Measurements from ENCODE around the gene NTM. TPM values are rescaled to one million over a fixed set of nuclear protein-coding genes. Genes with fewer than 3 reads are reported as not detected.

The NTM gene
- total RNA-seq, 1 experiment from 2014 or later, result 8.6 TPM

DNA sequence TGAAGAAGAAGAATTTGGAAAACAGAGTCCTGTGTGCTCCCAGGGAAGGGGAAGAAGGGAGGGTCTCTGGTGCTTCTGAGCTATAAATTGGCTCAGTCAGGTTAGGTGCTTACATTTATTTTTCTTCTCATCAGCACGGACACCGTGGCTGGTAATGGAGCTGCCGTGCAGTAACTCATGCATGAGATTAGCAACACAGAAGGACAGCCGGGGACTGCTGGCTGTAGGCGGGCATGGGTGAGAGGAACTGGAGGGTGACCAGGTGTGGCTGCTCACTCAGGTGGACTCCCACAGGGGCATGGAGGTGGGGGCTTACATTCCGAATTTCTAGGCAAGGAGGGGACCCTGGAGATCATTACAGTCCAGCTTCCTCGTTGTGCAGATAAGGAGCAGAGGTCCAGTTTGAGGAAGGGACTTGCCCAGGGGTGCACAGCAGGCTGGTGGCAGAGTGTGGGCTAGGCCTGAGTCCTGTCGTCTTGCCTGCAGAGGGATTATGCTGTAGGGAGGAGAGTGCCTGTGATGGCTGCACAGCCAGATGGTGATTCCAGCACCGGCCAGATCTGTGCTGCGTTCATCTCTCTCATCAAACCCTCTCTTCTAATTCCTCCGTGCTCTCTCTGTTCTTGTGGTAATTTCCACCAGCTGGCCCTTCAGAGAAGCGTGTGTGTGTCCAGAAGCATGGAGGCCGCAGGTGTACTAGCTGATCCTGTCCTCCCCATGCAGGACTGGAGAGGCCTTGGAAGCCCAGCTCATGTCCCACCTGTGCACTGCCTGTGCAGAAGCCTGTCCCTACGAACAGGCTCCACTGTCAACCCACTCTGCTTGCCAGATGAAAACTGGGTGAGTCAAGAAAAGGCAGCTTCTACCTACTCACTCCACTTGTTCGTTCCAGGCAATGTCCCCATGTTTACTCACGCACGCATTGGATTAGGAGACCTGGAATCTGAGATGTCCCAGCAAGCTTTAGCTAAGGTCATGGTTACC is 78.9 kb downstream of the NTM start:
- ChIA-PET POLR2A (ENCODE audit: low non-redundant PET) (no interaction called here), CTCF (no interaction called here)
- intact Hi-C loops (cut with micrococcal nuclease; ENCODE audit: unreplicated experiment), result no loop called here
- DNase-seq (ENCODE audit: low spot score), result no peak
- no peaks in the 10 kb centered on the region for H3K36me3 ChIP-seq (ENCODE audit: insufficient read depth, low read length, poor library complexity, severe bottlenecking)
- no peaks in the 10 kb centered on the region for H3K4me1 ChIP-seq (ENCODE audit: insufficient read depth, low read length, poor library complexity, severe bottlenecking)
- no peaks in the 10 kb centered on the region for H3K9me3 ChIP-seq (ENCODE audit: low read depth, low read length, poor library complexity, severe bottlenecking)
- no peak overlapping the region for H3K4me3 ChIP-seq (ENCODE audit: low read depth, low read length, poor library complexity, severe bottlenecking)
- H3K27ac ChIP-seq (ENCODE audit: low read depth, low read length, poor library complexity, severe bottlenecking), result no peak overlapping the region
- peaks cover 15% of the 10 kb centered on the region for H3K27me3 ChIP-seq (replicated peaks; ENCODE audit: insufficient read depth, low read depth, low read length, poor library complexity)
- BruUV-seq (replicated peaks), result no TSS peak
- TF ChIP-seq, protein P1, sequence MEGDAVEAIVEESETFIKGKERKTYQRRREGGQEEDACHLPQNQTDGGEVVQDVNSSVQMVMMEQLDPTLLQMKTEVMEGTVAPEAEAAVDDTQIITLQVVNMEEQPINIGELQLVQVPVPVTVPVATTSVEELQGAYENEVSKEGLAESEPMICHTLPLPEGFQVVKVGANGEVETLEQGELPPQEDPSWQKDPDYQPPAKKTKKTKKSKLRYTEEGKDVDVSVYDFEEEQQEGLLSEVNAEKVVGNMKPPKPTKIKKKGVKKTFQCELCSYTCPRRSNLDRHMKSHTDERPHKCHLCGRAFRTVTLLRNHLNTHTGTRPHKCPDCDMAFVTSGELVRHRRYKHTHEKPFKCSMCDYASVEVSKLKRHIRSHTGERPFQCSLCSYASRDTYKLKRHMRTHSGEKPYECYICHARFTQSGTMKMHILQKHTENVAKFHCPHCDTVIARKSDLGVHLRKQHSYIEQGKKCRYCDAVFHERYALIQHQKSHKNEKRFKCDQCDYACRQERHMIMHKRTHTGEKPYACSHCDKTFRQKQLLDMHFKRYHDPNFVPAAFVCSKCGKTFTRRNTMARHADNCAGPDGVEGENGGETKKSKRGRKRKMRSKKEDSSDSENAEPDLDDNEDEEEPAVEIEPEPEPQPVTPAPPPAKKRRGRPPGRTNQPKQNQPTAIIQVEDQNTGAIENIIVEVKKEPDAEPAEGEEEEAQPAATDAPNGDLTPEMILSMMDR (conservative IDR thresholded peaks at IDR 0.05; ENCODE audit: low read depth, low read length), result no peak
- no peak for TF ChIP-seq EZH2 (IDR thresholded peaks at IDR 0.05; ENCODE audit: borderline replicate concordance, low read depth, low read length, poor library complexity, severe bottlenecking)

- ChIA-PET CTCF (no interaction called here), POLR2A (ENCODE audit: low non-redundant PET) (interaction anchor here (0.7 kb wide), 1 partner anchor 18 kb away, joined by 3 read pairs; no protein-coding TSS in a partner anchor)
- peaks cover 40% of the 10 kb centered on the region for H3K27me3 ChIP-seq (replicated peaks; ENCODE audit: insufficient read depth, low read depth, low read length, poor library complexity)
- no peak overlapping the region for H3K27ac ChIP-seq (ENCODE audit: low read depth, low read length, poor library complexity, severe bottlenecking)
- BruUV-seq (replicated peaks), result no TSS peak
- no peaks in the 10 kb centered on the region for H3K36me3 ChIP-seq (ENCODE audit: insufficient read depth, low read length, poor library complexity, severe bottlenecking)
- intact Hi-C loops (cut with micrococcal nuclease; ENCODE audit: unreplicated experiment), result no loop called here
- no peak for DNase-seq (ENCODE audit: low spot score)
- no peak overlapping the region for H3K4me3 ChIP-seq (ENCODE audit: low read depth, low read length, poor library complexity, severe bottlenecking)
- TF ChIP-seq, protein P1 (conservative IDR thresholded peaks at IDR 0.05; ENCODE audit: low read depth, low read length), result no peak
- no peak for TF ChIP-seq EZH2 (IDR thresholded peaks at IDR 0.05; ENCODE audit: borderline replicate concordance, low read depth, low read length, poor library complexity, severe bottlenecking)
- H3K9me3 ChIP-seq (ENCODE audit: low read depth, low read length, poor library complexity, severe bottlenecking), result no peaks in the 10 kb centered on the region
- H3K4me1 ChIP-seq (ENCODE audit: insufficient read depth, low read length, poor library complexity, severe bottlenecking), result no peaks in the 10 kb centered on the region
Measured at GRCh38 chr11:131454490-131454889, 84.1 kb downstream of the NTM start.

DNA sequence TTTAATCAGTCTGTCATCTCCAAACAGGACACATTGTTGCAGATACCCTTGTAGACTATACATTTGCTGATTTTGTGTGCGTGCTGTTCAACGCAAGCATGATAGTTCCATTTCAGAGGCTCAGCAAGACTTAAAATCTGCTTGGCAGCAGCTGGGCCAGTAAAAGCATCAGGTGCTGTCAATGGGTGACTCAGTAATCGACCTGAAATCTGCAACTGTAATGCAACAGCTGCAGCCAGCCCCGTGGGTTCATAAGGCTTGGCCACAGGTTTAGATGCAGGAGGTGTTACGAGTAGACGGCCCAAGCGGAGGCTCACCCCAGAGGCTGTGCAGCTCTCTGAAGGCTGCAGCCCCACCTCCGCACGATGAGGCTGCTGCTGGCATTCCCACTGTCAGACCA is 84.6 kb downstream of the NTM start:
- Histone ChIP-seq H3K36me3 (ENCODE audit: insufficient read depth, low read length, poor library complexity, severe bottlenecking) (no peaks in the 10 kb centered on the region), H3K27ac (ENCODE audit: low read depth, low read length, poor library complexity, severe bottlenecking) (no peak overlapping the region), H3K4me3 (ENCODE audit: low read depth, low read length, poor library complexity, severe bottlenecking) (no peak overlapping the region), H3K9me3 (ENCODE audit: low read depth, low read length, poor library complexity, severe bottlenecking) (no peaks in the 10 kb centered on the region), H3K27me3 (replicated peaks; ENCODE audit: insufficient read depth, low read depth, low read length, poor library complexity) (peaks cover 44% of the 10 kb centered on the region), H3K4me1 (ENCODE audit: insufficient read depth, low read length, poor library complexity, severe bottlenecking) (no peaks in the 10 kb centered on the region)
- ChIA-PET POLR2A (ENCODE audit: low non-redundant PET) (no interaction called here), CTCF (no interaction called here)
- intact Hi-C loops (cut with micrococcal nuclease; ENCODE audit: unreplicated experiment), result no loop called here
- BruUV-seq (replicated peaks), result no TSS peak
- DNase-seq (ENCODE audit: low spot score), result no peak
- TF ChIP-seq, protein P1 (conservative IDR thresholded peaks at IDR 0.05; ENCODE audit: low read depth, low read length), result no peak
- TF ChIP-seq EZH2 (IDR thresholded peaks at IDR 0.05; ENCODE audit: borderline replicate concordance, low read depth, low read length, poor library complexity, severe bottlenecking), result no peak
